H1 (cell line): Measurements from ENCODE around the gene HDAC8. TPM values are rescaled to one million over a fixed set of nuclear protein-coding genes. Genes with fewer than 3 reads are reported as not detected.

Experiments used
- CTCF ChIA-PET: fragments of 300-600 bp; sonication (Branson Sonifier 250); formaldehyde crosslinking; loops from one replicate; lab custom pipeline; 2021; ENCODE audit not compliant: partially characterized antibody; lab: Charles Lee
- POLR2A ChIA-PET: fragments of 300-600 bp; sonication (Branson Sonifier 250); formaldehyde crosslinking; loops from one replicate; lab custom pipeline; 2021; ENCODE audit warnings: inconsistent platforms; ENCODE audit not compliant: partially characterized antibody; lab: Charles Lee
- DNase-seq, 2 experiments: peaks; one replicate each; pipeline versions ENCODE4 v3.0.0 to v3.0.0-alpha.2; 2010 to 2022; ENCODE audit warnings: low spot score in 2 of 2, low read depth in 1 of 2, mixed read lengths in 1 of 2
- FAIRE-seq: peaks from 2 replicates; lab custom pipeline; 2011; peaks lifted over from hg19 to GRCh38; lab: Jason Lieb, UNC
- H2AFZ ChIP-seq: 2 replicates; pipeline ENCODE4 v1.8.1; 2012; ENCODE audit warnings: low read length, inconsistent platforms
- H2AK5ac ChIP-seq: 2 replicates; pipeline ENCODE4 v1.6.1; 2013; ENCODE audit warnings: low read depth, low read length
- H2BK120ac ChIP-seq: replicated peaks from 2 replicates; pipeline ENCODE3; 2013; ENCODE audit warnings: low read depth, low read length, inconsistent platforms
- H2BK12ac ChIP-seq: 2 replicates; pipeline ENCODE4 v1.6.1; 2013; ENCODE audit warnings: low read depth, low read length
- H2BK15ac ChIP-seq: 2 replicates; pipeline ENCODE4 v1.6.1; 2013; ENCODE audit warnings: low read length
- H2BK20ac ChIP-seq: 2 replicates; pipeline ENCODE4 v1.6.1; 2013; ENCODE audit warnings: low read length
- H2BK5ac ChIP-seq: 2 replicates; pipeline ENCODE4 v1.6.1; 2013; ENCODE audit warnings: low read depth, low read length
- H3K14ac ChIP-seq: 2 replicates; pipeline ENCODE4 v1.6.1; 2013; ENCODE audit warnings: inconsistent platforms; ENCODE audit not compliant: insufficient read length
- H3K18ac ChIP-seq: 2 replicates; pipeline ENCODE4 v1.6.1; 2013; ENCODE audit warnings: low read length; ENCODE audit errors: extremely low read depth
- H3K23ac ChIP-seq: 2 replicates; pipeline ENCODE4 v1.6.1; 2013; ENCODE audit warnings: inconsistent platforms; ENCODE audit not compliant: insufficient read length
- H3K23me2 ChIP-seq: 2 replicates; pipeline ENCODE4 v1.6.1; 2013; ENCODE audit warnings: low read depth, low read length
- H3K27ac ChIP-seq: 2 replicates; pipeline ENCODE4 v1.6.1; 2011; ENCODE audit warnings: low read depth, low read length, inconsistent platforms
- H3K27me3 ChIP-seq, 4 experiments: replicated peaks in 1 of 4; 1 replicate in 1 of 4; 2 replicates in 3 of 4; pipeline versions ENCODE4 v1.6.1 to v1.8.1; 2011 to 2013; ENCODE audit warnings: low read length in 3 of 4, mild to moderate bottlenecking in 3 of 4, inconsistent platforms in 2 of 4, mixed read lengths in 2 of 4, moderate library complexity in 1 of 4; ENCODE audit not compliant: control insufficient read depth in 3 of 4, insufficient read depth in 3 of 4; ENCODE audit errors: extremely low read depth in 1 of 4
- H3K36me3 ChIP-seq, 4 experiments: 2 replicates each; pipeline versions ENCODE4 v1.6.1 to v1.8.1; 2011 to 2013; ENCODE audit warnings: mild to moderate bottlenecking in 4 of 4, low read length in 3 of 4, moderate library complexity in 2 of 4, control low read depth in 1 of 4, inconsistent platforms in 1 of 4; ENCODE audit not compliant: insufficient read depth in 4 of 4, control insufficient read depth in 2 of 4
- H3K4ac ChIP-seq: replicated peaks from 2 replicates; pipeline ENCODE3; 2013; ENCODE audit warnings: low read length, low read depth, mixed read lengths, inconsistent platforms; ENCODE audit not compliant: insufficient read length
- H3K4me1 ChIP-seq, 4 experiments: replicated peaks in 1 of 4; 1 replicate in 1 of 4; 2 replicates in 3 of 4; pipeline versions ENCODE4 v1.6.1 to v1.8.1; 2011 to 2013; ENCODE audit warnings: low read length in 3 of 4, inconsistent platforms in 2 of 4, mixed read lengths in 1 of 4; ENCODE audit not compliant: insufficient read depth in 4 of 4, control insufficient read depth in 3 of 4
- H3K4me2 ChIP-seq, 2 experiments: 2 replicates each; pipeline versions ENCODE4 v1.6.1 to v1.8.1; 2011 to 2013; ENCODE audit warnings: low read depth in 2 of 2, low read length in 2 of 2, control low read depth in 1 of 2, inconsistent platforms in 1 of 2, mild to moderate bottlenecking in 1 of 2; ENCODE audit not compliant: insufficient read depth in 1 of 2
- H3K4me3 ChIP-seq, 4 experiments: fragments of 200-600, 300-600 bp in 1 of 4; sonication (generic), shearing (Covaris generic), sonication (Bioruptor Twin) in 1 of 4; 2 replicates each; pipeline versions ENCODE4 v1.5.1 to v1.8.1; 2011 to 2016; ENCODE audit warnings: low read length in 4 of 4, low read depth in 3 of 4, control low read depth in 2 of 4, inconsistent platforms in 2 of 4, mild to moderate bottlenecking in 2 of 4, mixed read lengths in 1 of 4, moderate library complexity in 1 of 4; ENCODE audit not compliant: insufficient read depth in 2 of 4; ENCODE audit errors: extremely low read depth in 1 of 4
- H3K56ac ChIP-seq: replicated peaks from 2 replicates; pipeline ENCODE3; 2013; ENCODE audit warnings: low read depth, mild to moderate bottlenecking, mixed read lengths, low read length, inconsistent platforms; ENCODE audit not compliant: insufficient read length
- H3K79me1 ChIP-seq: 2 replicates; pipeline ENCODE4 v1.6.1; 2013; ENCODE audit warnings: low read depth, low read length, control low read depth
- H3K79me2 ChIP-seq, 2 experiments: 2 replicates each; pipeline versions ENCODE4 v1.6.1 to v1.8.1; 2012 to 2013; ENCODE audit warnings: low read length in 2 of 2, mild to moderate bottlenecking in 2 of 2, inconsistent platforms in 1 of 2; ENCODE audit not compliant: insufficient read depth in 2 of 2, control insufficient read depth in 1 of 2
- H3K9ac ChIP-seq, 4 experiments: replicated peaks in 1 of 4; 1 replicate in 1 of 4; 2 replicates in 3 of 4; pipeline versions ENCODE4 v1.6.1 to v1.8.1; 2011 to 2013; ENCODE audit warnings: low read depth in 3 of 4, low read length in 3 of 4, control low read depth in 2 of 4, mild to moderate bottlenecking in 2 of 4, moderate library complexity in 2 of 4, inconsistent platforms in 1 of 4; ENCODE audit errors: extremely low read depth in 1 of 4
- H3K9me3 ChIP-seq, 2 experiments: 2 replicates each; pipeline versions ENCODE4 v1.6.1 to v1.8.1; 2012 to 2013; ENCODE audit warnings: mild to moderate bottlenecking in 2 of 2, moderate library complexity in 2 of 2, control low read depth in 1 of 2, inconsistent platforms in 1 of 2, low read depth in 1 of 2, low read length in 1 of 2, mixed read lengths in 1 of 2; ENCODE audit not compliant: insufficient read depth in 2 of 2
- H4K20me1 ChIP-seq, 2 experiments: replicated peaks in 1 of 2; 2 replicates each; pipeline versions ENCODE3 to v1.8.1; 2011 to 2013; ENCODE audit warnings: inconsistent platforms in 2 of 2, low read length in 2 of 2, mild to moderate bottlenecking in 1 of 2; ENCODE audit not compliant: insufficient read depth in 2 of 2, control insufficient read depth in 1 of 2
- H4K5ac ChIP-seq: 2 replicates; pipeline ENCODE4 v1.6.1; 2013; ENCODE audit warnings: low read length, low read depth, mixed read lengths, inconsistent platforms; ENCODE audit not compliant: insufficient read length
- H4K8ac ChIP-seq: 2 replicates; pipeline ENCODE4 v1.8.0; 2013; ENCODE audit warnings: mild to moderate bottlenecking, moderate library complexity, low read length, inconsistent platforms; ENCODE audit not compliant: insufficient read depth; ENCODE audit errors: extremely low read depth
- H4K91ac ChIP-seq: replicated peaks from 2 replicates; pipeline ENCODE3; 2013; ENCODE audit warnings: low read length, mixed read lengths, inconsistent platforms; ENCODE audit not compliant: insufficient read length
- BRCA1 ChIP-seq: IDR thresholded peaks from 2 replicates; pipeline ENCODE4 v1.6.1; 2012; ENCODE audit warnings: low read depth, low read length, improper control_type of control experiment
- HDAC6 ChIP-seq: IDR thresholded peaks from one replicate; pipeline ENCODE4 v1.7.1; 2012; ENCODE audit warnings: low read depth, mild to moderate bottlenecking, inconsistent platforms, low read length, moderate library complexity
- NRF1 ChIP-seq: IDR thresholded peaks from 2 replicates; pipeline ENCODE4 v1.6.1; 2011; ENCODE audit warnings: mild to moderate bottlenecking, low read depth, low read length, improper control_type of control experiment
- RAD21 ChIP-seq, 2 experiments: IDR thresholded peaks in 1 of 2; conservative IDR thresholded peaks in 1 of 2; 2 replicates each; pipeline ENCODE4 v1.6.1; 2011; ENCODE audit warnings: low read depth in 2 of 2, low read length in 2 of 2, improper control_type of control experiment in 1 of 2, inconsistent platforms in 1 of 2, mild to moderate bottlenecking in 1 of 2, moderate library complexity in 1 of 2
- WGBS, 2 experiments: shearing (Covaris generic) in 1 of 2; methylation state at CpG; one replicate each; pipeline versions ENCODE4 v1.1.6 to v1.1.7; 2013 to 2015; ENCODE audit warnings: low lambda C conversion rate in 2 of 2, mixed read lengths in 2 of 2, inconsistent platforms in 1 of 2, low coverage in 1 of 2, missing lambda C conversion rate in 1 of 2; ENCODE audit not compliant: insufficient replicate concordance in 2 of 2, insufficient coverage in 1 of 2, insufficient read length in 1 of 2; ENCODE audit errors: extremely low coverage in 1 of 2, missing lambda C conversion rate in 1 of 2; 5-methylcytosine and 5-hydroxymethylcytosine counted together
- polyA plus RNA-seq, 7 experiments: library from polyadenylated mRNA; depleted of rRNA in 3 of 7; stranded (reverse) in 5 of 7; unstranded in 2 of 7; fragments of >200 nt in 5 of 7; fragments of 200-250 nt in 2 of 7; gene quantifications; 1 replicate in 5 of 7; 2 replicates in 1 of 7; 4 replicates in 1 of 7; pipeline versions ENCODE4 v1.2.1 to v1.2.3, GENCODE V29; 2011 to 2013; ENCODE audit warnings: missing spikeins in 2 of 7, mixed read lengths in 2 of 7
- total RNA-seq: library from RNA; stranded (reverse); fragmentation: NEBNext Ultra II Directional; extraction: Animal tissue kit (Norgen Biotek cat#: 25700); gene quantifications from 2 replicates; pipeline ENCODE4 v1.2.1, GENCODE V29; 2021

The HDAC8 gene
- total and polyA plus RNA-seq, 2 of the 8 experiments (the other 6 are each of a cell fraction or from before 2014, with no cell fraction given) = 9.7 to 20.3 TPM

DNA sequence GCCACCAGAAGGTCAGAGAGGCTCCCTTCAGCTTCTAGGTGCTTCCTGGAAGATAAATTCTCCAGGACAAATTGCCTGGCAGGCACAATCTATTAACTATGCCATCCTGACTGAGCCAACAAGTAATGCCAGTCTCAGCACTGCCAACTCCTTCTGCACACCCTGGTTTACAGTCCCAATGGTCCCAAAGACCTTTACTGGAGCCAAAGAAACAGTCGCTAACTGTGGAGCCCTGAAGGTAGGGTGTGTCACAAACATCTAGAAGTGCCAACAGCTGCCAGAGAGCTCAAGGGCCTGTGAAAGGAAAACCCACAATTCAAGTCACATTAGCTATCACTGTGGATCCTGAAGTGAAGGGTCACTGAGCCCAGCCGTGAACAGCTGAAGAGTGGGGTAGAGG is 232.0 kb downstream of the HDAC8 start:
- no peak for FAIRE-seq

More for the DNA sequence above, 232.0 kb downstream of the HDAC8 start:
- no peak overlapping the region for H2BK120ac ChIP-seq
- H3K4me2 ChIP-seq = no peak overlapping the region
- H2AK5ac ChIP-seq = no peak overlapping the region
- POLR2A ChIA-PET = no interaction called here
- H4K91ac ChIP-seq = no peak overlapping the region
- no peaks in the 10 kb centered on the region for H3K23me2 ChIP-seq
- no peaks in the 10 kb centered on the region for H3K9me3 ChIP-seq
- no peak for DNase-seq
- no peak overlapping the region for H3K23ac ChIP-seq
- no peak overlapping the region for H2AFZ ChIP-seq
- H3K14ac ChIP-seq = no peak overlapping the region
- H3K4me3 ChIP-seq = no peak overlapping the region
- H3K4ac ChIP-seq = no peak overlapping the region
- H2BK15ac ChIP-seq = no peak overlapping the region
- H3K56ac ChIP-seq = no peak overlapping the region
- no peaks in the 10 kb centered on the region for H3K27me3 ChIP-seq
- H4K20me1 ChIP-seq = no peaks in the 10 kb centered on the region
- H3K36me3 ChIP-seq = no peaks in the 10 kb centered on the region
- no peak overlapping the region for H2BK20ac ChIP-seq
- H3K9ac ChIP-seq = no peak overlapping the region
- CTCF ChIA-PET = interaction anchor here (1.0 to 1.3 kb wide), 4 partner anchors 38 to 205 kb away, joined by 3 to 4 read pairs (median 4); no protein-coding TSS in a partner anchor
- 83% methylated on average over 2 of the region's 2 CpGs; no CpG with 5 or more reads in 1 of the 2 experiments for WGBS, 2 experiments
- peak in 1 of 2 experiments; percentile 34; a peak in 1 of 4 replicates for TF ChIP-seq RAD21 (IDR thresholded peaks at IDR 0.05 in 1 of 2, conservative IDR thresholded peaks at IDR 0.05 in 1 of 2; ENCODE audit: low read depth in 2 of 2, low read length in 2 of 2)
- TF ChIP-seq NRF1 = no peak
- TF ChIP-seq BRCA1 = no peak
- no peak for TF ChIP-seq HDAC6
- TF ChIP-seq, all 59 proteins: peak for 1
- H2BK5ac ChIP-seq = no peak overlapping the region
- no peaks in the 10 kb centered on the region for H3K79me1 ChIP-seq
- no peak overlapping the region for H2BK12ac ChIP-seq
- no peak overlapping the region for H3K27ac ChIP-seq
- no peaks in the 10 kb centered on the region for H3K79me2 ChIP-seq
- no peak overlapping the region for H4K8ac ChIP-seq
- H4K5ac ChIP-seq = no peak overlapping the region
- no peaks in the 10 kb centered on the region for H3K4me1 ChIP-seq
- H3K18ac ChIP-seq = no peak overlapping the region
